MM.1S (cell line): Measurements from ENCODE around the gene TMEM163.

Source experiments
- DNase-seq: peaks from one replicate; pipeline ENCODE4 v3.0.0-alpha.2; 2015
- H2AFZ ChIP-seq: fragments of 300-600 bp; sonication (generic); 2 replicates; pipeline ENCODE4 v1.6.0; 2016; ENCODE audit warnings: antibody characterized with exemption, low read length
- H3F3A ChIP-seq: fragments of 300-600 bp; sonication (generic); 2 replicates; pipeline ENCODE4 v1.6.1; 2016; ENCODE audit warnings: mild to moderate bottlenecking, antibody characterized with exemption, low read length, moderate library complexity, mixed read lengths; ENCODE audit not compliant: insufficient read depth
- H3K27ac ChIP-seq: fragments of 300-600 bp; sonication (generic); 2 replicates; pipeline ENCODE4 v1.5.1; 2016; ENCODE audit warnings: mild to moderate bottlenecking, low read length
- H3K27me3 ChIP-seq: fragments of 300-600 bp; sonication (generic); replicated peaks from 2 replicates; pipeline ENCODE4 v1.6.0; 2016; ENCODE audit warnings: low read length; ENCODE audit not compliant: insufficient read depth
- H3K36me3 ChIP-seq: fragments of 300-600 bp; sonication (generic); replicated peaks from 2 replicates; pipeline ENCODE4 v1.6.1; 2016; ENCODE audit warnings: mild to moderate bottlenecking, low read length, mixed read lengths; ENCODE audit not compliant: insufficient read depth
- H3K4me1 ChIP-seq: fragments of 300-600 bp; sonication (generic); 2 replicates; pipeline ENCODE4 v1.6.1; 2016; ENCODE audit warnings: low read length, mixed read lengths
- H3K4me2 ChIP-seq: fragments of 300-600 bp; sonication (generic); 2 replicates; pipeline ENCODE4 v1.6.0; 2016; ENCODE audit warnings: low read depth, low read length
- H3K4me3 ChIP-seq: fragments of 300-600 bp; sonication (generic); 2 replicates; pipeline ENCODE4 v1.5.1; 2016; ENCODE audit warnings: low read length, mixed read lengths
- H3K79me2 ChIP-seq: fragments of 300-600 bp; sonication (generic); 2 replicates; pipeline ENCODE4 v1.6.1; 2016; ENCODE audit warnings: mixed run types, low read length, mixed read lengths
- H3K9ac ChIP-seq: fragments of 300-600 bp; sonication (generic); 2 replicates; pipeline ENCODE4 v1.6.1; 2016; ENCODE audit warnings: low read length, mixed read lengths
- H3K9me2 ChIP-seq: fragments of 300-600 bp; sonication (generic); replicated peaks from 2 replicates; pipeline ENCODE4 v1.6.1; 2016; ENCODE audit warnings: mild to moderate bottlenecking, low read length, mixed read lengths; ENCODE audit not compliant: insufficient read depth
- H3K9me3 ChIP-seq: fragments of 300-600 bp; sonication (generic); replicated peaks from 2 replicates; pipeline ENCODE4 v1.6.1; 2016; ENCODE audit warnings: mild to moderate bottlenecking, low read length, mixed read lengths; ENCODE audit not compliant: insufficient read depth
- H4K20me1 ChIP-seq: fragments of 300-600 bp; sonication (generic); 2 replicates; pipeline ENCODE4 v1.6.1; 2016; ENCODE audit warnings: mild to moderate bottlenecking, low read length, moderate library complexity, mixed read lengths; ENCODE audit not compliant: insufficient read depth
- EZH2 ChIP-seq: fragments of 300-600 bp; sonication (generic); optimal IDR thresholded peaks from 2 replicates; pipeline ENCODE3; 2017; ENCODE audit warnings: low read depth, mild to moderate bottlenecking, antibody characterized with exemption, low read length, mixed read lengths
- EZH2phosphoT487 ChIP-seq: fragments of 300-600 bp; sonication (generic); IDR thresholded peaks from 2 replicates; pipeline ENCODE4 v1.6.1; 2018; ENCODE audit warnings: antibody characterized with exemption, low read length
- TF ChIP-seq, protein P1 (sequence below): fragments of 300-600 bp; sonication (generic); IDR thresholded peaks from 2 replicates; pipeline ENCODE4 v1.5.1; 2016; ENCODE audit warnings: antibody characterized with exemption, low read length, mixed read lengths

Gene TMEM163

DNA sequence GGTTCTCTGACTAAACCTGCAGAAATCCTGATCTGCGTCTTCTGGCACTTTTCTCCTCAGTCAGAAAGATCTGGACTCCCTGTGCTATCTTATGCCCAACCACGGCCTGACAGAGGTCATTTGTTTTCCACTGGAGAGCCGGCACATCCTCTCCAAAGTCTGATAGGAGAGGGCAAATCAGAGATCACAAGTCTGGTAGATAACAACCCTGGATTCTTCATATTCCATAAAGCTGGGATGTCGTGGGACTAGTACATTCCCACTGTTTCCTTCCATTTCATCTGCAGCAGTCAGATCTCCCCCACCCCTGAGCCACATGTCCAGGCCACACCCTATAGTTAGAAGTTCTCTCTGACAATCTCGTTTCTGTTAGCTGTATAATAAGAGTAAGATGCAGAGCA is 308.0 kb downstream of the TMEM163 start:
- H3K27me3 ChIP-seq: no peaks in the 10 kb centered on the region
- no peaks in the 10 kb centered on the region for H3K9me3 ChIP-seq
- H3K36me3 ChIP-seq: no peaks in the 10 kb centered on the region; the same call in 1 of the 2 replicates
- peaks cover 67% of the 10 kb centered on the region for H3K4me1 ChIP-seq
- peak overlapping the region; percentile 94 for H3K27ac ChIP-seq
- peak overlapping the region; percentile 76 for H3K4me2 ChIP-seq
- no peaks in the 10 kb centered on the region for H4K20me1 ChIP-seq
- H3K9me2 ChIP-seq: no peaks in the 10 kb centered on the region
- H3K79me2 ChIP-seq: peaks cover 59% of the 10 kb centered on the region
- H3K9ac ChIP-seq: peak overlapping the region; percentile 61
- H2AFZ ChIP-seq: no peak overlapping the region
- DNase-seq: peak; percentile 27
- 0 out of 2 replicates have a peak overlapping the region, but pooled peaks have one; percentile 22 for H3K4me3 ChIP-seq
- TF ChIP-seq EZH2 (no peak), EZH2phosphoT487 (no peak)
- TF ChIP-seq, protein P1, sequence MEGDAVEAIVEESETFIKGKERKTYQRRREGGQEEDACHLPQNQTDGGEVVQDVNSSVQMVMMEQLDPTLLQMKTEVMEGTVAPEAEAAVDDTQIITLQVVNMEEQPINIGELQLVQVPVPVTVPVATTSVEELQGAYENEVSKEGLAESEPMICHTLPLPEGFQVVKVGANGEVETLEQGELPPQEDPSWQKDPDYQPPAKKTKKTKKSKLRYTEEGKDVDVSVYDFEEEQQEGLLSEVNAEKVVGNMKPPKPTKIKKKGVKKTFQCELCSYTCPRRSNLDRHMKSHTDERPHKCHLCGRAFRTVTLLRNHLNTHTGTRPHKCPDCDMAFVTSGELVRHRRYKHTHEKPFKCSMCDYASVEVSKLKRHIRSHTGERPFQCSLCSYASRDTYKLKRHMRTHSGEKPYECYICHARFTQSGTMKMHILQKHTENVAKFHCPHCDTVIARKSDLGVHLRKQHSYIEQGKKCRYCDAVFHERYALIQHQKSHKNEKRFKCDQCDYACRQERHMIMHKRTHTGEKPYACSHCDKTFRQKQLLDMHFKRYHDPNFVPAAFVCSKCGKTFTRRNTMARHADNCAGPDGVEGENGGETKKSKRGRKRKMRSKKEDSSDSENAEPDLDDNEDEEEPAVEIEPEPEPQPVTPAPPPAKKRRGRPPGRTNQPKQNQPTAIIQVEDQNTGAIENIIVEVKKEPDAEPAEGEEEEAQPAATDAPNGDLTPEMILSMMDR: no peak
- H3F3A ChIP-seq: peaks cover 65% of the 10 kb centered on the region

GRCh38 chr2:134410006-134410405 is 308.8 kb downstream of the TMEM163 start:
- H3K4me3 ChIP-seq: no peak overlapping the region
- H3K4me1 ChIP-seq: peaks cover 75% of the 10 kb centered on the region
- no peaks in the 10 kb centered on the region for H3K27me3 ChIP-seq
- H3K4me2 ChIP-seq: no peak overlapping the region; the same call in 1 of the 2 replicates
- H3K79me2 ChIP-seq: peaks cover 51% of the 10 kb centered on the region
- H3K9me3 ChIP-seq: no peaks in the 10 kb centered on the region
- H3K27ac ChIP-seq: peak overlapping the region; percentile 94; the same call in 1 of the 2 replicates
- TF ChIP-seq EZH2phosphoT487 (no peak), EZH2 (no peak)
- TF ChIP-seq, protein P1: no peak
- H2AFZ ChIP-seq: no peak overlapping the region
- H3K9me2 ChIP-seq: no peaks in the 10 kb centered on the region
- H4K20me1 ChIP-seq: no peaks in the 10 kb centered on the region
- no peak for DNase-seq
- no peaks in the 10 kb centered on the region; the same call in 1 of the 2 replicates for H3K36me3 ChIP-seq
- H3F3A ChIP-seq: peaks cover 72% of the 10 kb centered on the region
- H3K9ac ChIP-seq: no peak overlapping the region

- peak overlapping the region; percentile 14; the same call in 1 of the 2 replicates for H3K4me3 ChIP-seq
- H3K9ac ChIP-seq: peak overlapping the region; percentile 62
- H3K36me3 ChIP-seq: no peaks in the 10 kb centered on the region; the same call in 1 of the 2 replicates
- peaks cover 72% of the 10 kb centered on the region for H3F3A ChIP-seq
- H3K4me1 ChIP-seq: peaks cover 77% of the 10 kb centered on the region
- no peak for TF ChIP-seq EZH2phosphoT487
- no peak for TF ChIP-seq EZH2
- TF ChIP-seq, protein P1: no peak
- peak overlapping the region; percentile 94 for H3K27ac ChIP-seq
- no peaks in the 10 kb centered on the region for H3K9me2 ChIP-seq
- no peaks in the 10 kb centered on the region for H3K27me3 ChIP-seq
- DNase-seq: peak; percentile 22
- no peaks in the 10 kb centered on the region for H4K20me1 ChIP-seq
- peak overlapping the region; percentile 65 for H3K4me2 ChIP-seq
- no peak overlapping the region for H2AFZ ChIP-seq
- no peaks in the 10 kb centered on the region for H3K9me3 ChIP-seq
- peaks cover 39% of the 10 kb centered on the region for H3K79me2 ChIP-seq
These were observed 310.0 kb downstream of the TMEM163 start for GRCh38 chr2:134408791-134409190.
